Suprapubic skin (tissue), 3 donors: ENCODE results near the gene CTNND1.

Experiments used
- EP300 ChIP-seq: sonication (generic); formaldehyde crosslinking; IDR thresholded peaks from one replicate; pipeline ENCODE4 v1.6.1; 2017; ENCODE audit warnings: antibody characterized with exemption
- POLR2A ChIP-seq, 2 donors: fragments of 450-650 bp; IDR thresholded peaks; one replicate each; pipeline ENCODE4 v1.6.1; 2017; ENCODE audit warnings: antibody characterized with exemption in 2 of 2, mild to moderate bottlenecking in 2 of 2, moderate library complexity in 2 of 2
- TF ChIP-seq, protein P1 (sequence below), 2 donors: fragments of 200-600 bp in 1 of 2; fragments of 450-650 bp in 1 of 2; sonication (generic) in 1 of 2; IDR thresholded peaks; one replicate each; pipeline ENCODE4 v1.5.1; 2016 to 2019; ENCODE audit warnings: antibody characterized with exemption in 2 of 2, mild to moderate bottlenecking in 1 of 2, moderate library complexity in 1 of 2

DNA sequence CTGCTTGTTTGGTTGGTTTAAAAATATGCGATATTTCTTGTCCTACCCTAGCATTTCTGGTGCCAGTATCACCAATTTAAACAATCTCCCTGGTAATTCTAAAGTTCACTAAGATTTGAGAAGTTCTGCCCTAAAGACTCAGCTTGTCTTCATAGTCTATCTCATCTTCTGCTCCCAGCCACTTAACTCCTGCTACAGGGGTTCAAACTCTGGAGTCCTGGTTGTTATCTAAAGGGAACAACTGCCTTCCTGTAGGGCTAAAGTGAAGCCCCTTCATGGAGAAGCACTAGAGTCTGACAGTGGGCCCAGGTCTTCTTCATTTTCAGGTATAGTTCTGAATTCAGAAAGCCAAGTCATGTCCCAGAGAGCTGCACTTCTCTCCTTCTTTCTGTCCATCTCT is 73.2 kb downstream of the CTNND1 start:
- TF ChIP-seq, protein P1, sequence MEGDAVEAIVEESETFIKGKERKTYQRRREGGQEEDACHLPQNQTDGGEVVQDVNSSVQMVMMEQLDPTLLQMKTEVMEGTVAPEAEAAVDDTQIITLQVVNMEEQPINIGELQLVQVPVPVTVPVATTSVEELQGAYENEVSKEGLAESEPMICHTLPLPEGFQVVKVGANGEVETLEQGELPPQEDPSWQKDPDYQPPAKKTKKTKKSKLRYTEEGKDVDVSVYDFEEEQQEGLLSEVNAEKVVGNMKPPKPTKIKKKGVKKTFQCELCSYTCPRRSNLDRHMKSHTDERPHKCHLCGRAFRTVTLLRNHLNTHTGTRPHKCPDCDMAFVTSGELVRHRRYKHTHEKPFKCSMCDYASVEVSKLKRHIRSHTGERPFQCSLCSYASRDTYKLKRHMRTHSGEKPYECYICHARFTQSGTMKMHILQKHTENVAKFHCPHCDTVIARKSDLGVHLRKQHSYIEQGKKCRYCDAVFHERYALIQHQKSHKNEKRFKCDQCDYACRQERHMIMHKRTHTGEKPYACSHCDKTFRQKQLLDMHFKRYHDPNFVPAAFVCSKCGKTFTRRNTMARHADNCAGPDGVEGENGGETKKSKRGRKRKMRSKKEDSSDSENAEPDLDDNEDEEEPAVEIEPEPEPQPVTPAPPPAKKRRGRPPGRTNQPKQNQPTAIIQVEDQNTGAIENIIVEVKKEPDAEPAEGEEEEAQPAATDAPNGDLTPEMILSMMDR (IDR thresholded peaks at IDR 0.05) = no peak
- TF ChIP-seq POLR2A (IDR thresholded peaks at IDR 0.05) (no peak), EP300 (no peak)
